SK-N-SH (cell line): ENCODE results near the gene RPS19. TPM values are rescaled to one million over a fixed set of nuclear protein-coding genes. Genes with fewer than 3 reads are reported as not detected.

Experiments
- CTCF ChIA-PET: fragments of 300-600, 350-600 bp; formaldehyde crosslinking; extraction: SDS; loops from one replicate; lab custom pipeline; 2021; lab: Yijun Ruan, JAX
- POLR2A ChIA-PET: fragments of 350-600 bp; sonication (Branson Sonifier 250); formaldehyde crosslinking; extraction: SDS; loops from one replicate; lab custom pipeline; 2020; ENCODE audit warnings: antibody characterized with exemption, inconsistent platforms; lab: Yijun Ruan, JAX
- DNase-seq: peaks from one replicate; pipeline ENCODE4 v3.0.0; 2012
- H2AFZ ChIP-seq: fragments of 200-600 bp; sonication (generic); 2 replicates; pipeline ENCODE4 v1.8.1; 2016; ENCODE audit warnings: antibody characterized with exemption, mild to moderate bottlenecking, low read depth
- H3F3A ChIP-seq: fragments of 200-600 bp; sonication (generic); replicated peaks from 2 replicates; pipeline ENCODE3; 2016; ENCODE audit warnings: antibody characterized with exemption, mild to moderate bottlenecking; ENCODE audit not compliant: insufficient read depth
- H3K27ac ChIP-seq, 2 experiments: fragments of 200-500 bp in 1 of 2; fragments of 200-600 bp in 1 of 2; sonication (Bioruptor generic) in 1 of 2; sonication (generic), shearing (Covaris generic) in 1 of 2; 2 replicates each; pipeline versions ENCODE4 v1.5.1 to v1.6.1; 2014 to 2016; ENCODE audit warnings: low read depth in 2 of 2, inconsistent platforms in 1 of 2, low read length in 1 of 2, mild to moderate bottlenecking in 1 of 2, mixed read lengths in 1 of 2
- H3K27me3 ChIP-seq: fragments of 200-600 bp; sonication (generic), shearing (Covaris generic); 2 replicates; pipeline ENCODE4 v1.6.1; 2016; ENCODE audit warnings: mixed run types; ENCODE audit not compliant: insufficient read depth
- H3K36me3 ChIP-seq, 2 experiments: fragments of 200-500 bp in 1 of 2; fragments of 200-600 bp in 1 of 2; sonication (Bioruptor generic) in 1 of 2; sonication (generic) in 1 of 2; replicated peaks in 1 of 2; 2 replicates each; pipeline versions ENCODE3 to v1.5.1; 2014 to 2016; ENCODE audit warnings: low read length in 1 of 2, mild to moderate bottlenecking in 1 of 2; ENCODE audit not compliant: insufficient read depth in 2 of 2, control insufficient read depth in 1 of 2
- H3K4me1 ChIP-seq, 2 experiments: fragments of 200-500 bp in 1 of 2; fragments of 200-600 bp in 1 of 2; sonication (Bioruptor generic) in 1 of 2; sonication (generic), shearing (Covaris generic) in 1 of 2; 2 replicates each; pipeline versions ENCODE4 v1.5.1 to v1.6.1; 2014 to 2016; ENCODE audit warnings: low read depth in 1 of 2, low read length in 1 of 2, mixed run types in 1 of 2; ENCODE audit not compliant: insufficient read depth in 2 of 2, control insufficient read depth in 1 of 2
- H3K4me2 ChIP-seq: fragments of 200-600 bp; sonication (generic), shearing (Covaris generic); 2 replicates; pipeline ENCODE4 v1.6.1; 2017; ENCODE audit warnings: mixed run types
- H3K4me3 ChIP-seq, 2 experiments: fragments of 200-500 bp in 1 of 2; fragments of 200-600 bp in 1 of 2; sonication (Bioruptor generic) in 1 of 2; sonication (generic), shearing (Covaris generic) in 1 of 2; 2 replicates each; pipeline versions ENCODE4 v1.5.1 to v1.8.1; 2014 to 2016; ENCODE audit warnings: low read depth in 2 of 2, inconsistent platforms in 1 of 2, low read length in 1 of 2, mild to moderate bottlenecking in 1 of 2, mixed read lengths in 1 of 2, moderate library complexity in 1 of 2
- H3K79me2 ChIP-seq: fragments of 200-600 bp; sonication (generic); 2 replicates; pipeline ENCODE4 v1.8.1; 2017; ENCODE audit warnings: mild to moderate bottlenecking; ENCODE audit not compliant: insufficient read depth
- H3K9ac ChIP-seq: fragments of 200-600 bp; sonication (generic); 2 replicates; pipeline ENCODE4 v1.6.1; 2017; ENCODE audit warnings: mixed run types
- H3K9me2 ChIP-seq: fragments of 200-600 bp; sonication (generic); 2 replicates; pipeline ENCODE4 v1.6.1; 2017; ENCODE audit warnings: mixed run types
- H3K9me3 ChIP-seq: fragments of 200-600 bp; sonication (generic); 2 replicates; pipeline ENCODE4 v1.6.1; 2017; ENCODE audit warnings: mixed run types, mild to moderate bottlenecking, moderate library complexity
- H4K20me1 ChIP-seq: fragments of 200-600 bp; sonication (generic); 2 replicates; pipeline ENCODE4 v1.6.1; 2017; ENCODE audit warnings: mild to moderate bottlenecking, mixed run types; ENCODE audit not compliant: insufficient read depth
- CTCF ChIP-seq: fragments of 200-600 bp; sonication (generic); IDR thresholded peaks from 2 replicates; pipeline ENCODE4 v1.6.1; 2017; ENCODE audit warnings: antibody characterized with exemption, mild to moderate bottlenecking, moderate library complexity
- EZH2phosphoT487 ChIP-seq: fragments of 200-600 bp; sonication (generic); IDR thresholded peaks from 2 replicates; pipeline ENCODE4 v1.6.1; 2017; ENCODE audit warnings: low read depth, mixed run types, mild to moderate bottlenecking, antibody characterized with exemption, moderate library complexity, borderline replicate concordance
- GATA2 ChIP-seq: sonication (generic); formaldehyde crosslinking; IDR thresholded peaks from 2 replicates; pipeline ENCODE4 v1.5.0; 2020; ENCODE audit warnings: mild to moderate bottlenecking, missing genetic modification reagents
- MXI1 ChIP-seq: IDR thresholded peaks from 2 replicates; pipeline ENCODE4 v1.6.1; 2012; ENCODE audit warnings: mild to moderate bottlenecking, low read depth, low read length, improper control_type of control experiment
- NRF1 ChIP-seq: IDR thresholded peaks from 2 replicates; pipeline ENCODE4 v1.6.1; 2012; ENCODE audit warnings: low read depth, mild to moderate bottlenecking, low read length
- PBX3 ChIP-seq: IDR thresholded peaks from 2 replicates; pipeline ENCODE4; 2012
- RFX5 ChIP-seq: IDR thresholded peaks from 2 replicates; pipeline ENCODE4 v1.6.1; 2012; ENCODE audit warnings: mild to moderate bottlenecking, improper control_type of control experiment, low read length
- RXRA ChIP-seq: IDR thresholded peaks from 2 replicates; pipeline ENCODE4 v1.4.0; 2012; ENCODE audit warnings: low read depth, mild to moderate bottlenecking, borderline replicate concordance
- SIN3A ChIP-seq: IDR thresholded peaks from 2 replicates; pipeline ENCODE4 v1.6.1; 2012; ENCODE audit warnings: low read depth, mild to moderate bottlenecking, low read length, moderate library complexity, borderline replicate concordance
- TCF12 ChIP-seq: IDR thresholded peaks from 2 replicates; pipeline ENCODE4 v1.4.0; 2012
- TEAD4 ChIP-seq: IDR thresholded peaks from 2 replicates; pipeline ENCODE4 v1.4.0; 2012; ENCODE audit warnings: mild to moderate bottlenecking, borderline replicate concordance; ENCODE audit not compliant: insufficient read depth
- ZBTB33 ChIP-seq: IDR thresholded peaks from 2 replicates; pipeline ENCODE4 v1.4.0; 2012; ENCODE audit warnings: low read depth, borderline replicate concordance
- WGBS: methylation state at CpG from one replicate; pipeline ENCODE4 v1.1.6; 2017; ENCODE audit warnings: low lambda C conversion rate; 5-methylcytosine and 5-hydroxymethylcytosine counted together
- polyA plus RNA-seq, 3 experiments: library from polyadenylated mRNA; depleted of rRNA; stranded (reverse); fragments of >200 nt; gene quantifications; 2 replicates each; pipeline ENCODE4 v1.2.3, GENCODE V29; 2012

RPS19 gene
- polyA plus RNA-seq, 1 of the 3 experiments (the other 2 are of a cell fraction), result 2,819 TPM

GRCh38 chr19:41859618-41860418, at the start of gene RPS19 (continued):
- peak; percentile 52 for TF ChIP-seq CTCF
- no peak for TF ChIP-seq TEAD4
- TF ChIP-seq ZBTB33, result peak; percentile 97
- TF ChIP-seq EZH2phosphoT487, result no peak
- no peak for TF ChIP-seq GATA2 (CRISPR knock-in tag)
- peak; percentile 99 for TF ChIP-seq SIN3A
- TF ChIP-seq RFX5, result no peak
- no peak for TF ChIP-seq RXRA
- peak; percentile 40; the same call in 1 of the 2 replicates for TF ChIP-seq TCF12

- no peaks in the 10 kb centered on the region for H3K9me2 ChIP-seq
- H2AFZ ChIP-seq, result no peak overlapping the region
- H4K20me1 ChIP-seq, result no peaks in the 10 kb centered on the region
- no peaks in the 10 kb centered on the region for H3K79me2 ChIP-seq
- no peaks in the 10 kb centered on the region for H3K36me3 ChIP-seq
- no peak for DNase-seq
- H3K4me1 ChIP-seq, result no peaks in the 10 kb centered on the region
- peaks cover 19% of the 10 kb centered on the region; the same call in 1 of the 2 replicates for H3K27me3 ChIP-seq
- no peak overlapping the region for H3K27ac ChIP-seq
- no peak overlapping the region for H3K4me3 ChIP-seq
- H3K4me2 ChIP-seq, result no peak overlapping the region
- no peaks in the 10 kb centered on the region for H3K9me3 ChIP-seq
- TF ChIP-seq NRF1 (no peak), SIN3A (no peak), GATA2 (CRISPR knock-in tag) (no peak), PBX3 (no peak), MXI1 (no peak)
- 4% methylated on average over 4 of the region's 4 CpGs for WGBS
- H3F3A ChIP-seq, result no peaks in the 10 kb centered on the region
- no peak overlapping the region for H3K9ac ChIP-seq
- CTCF ChIA-PET, result interaction anchor here (1.0 to 3.3 kb wide), 4 partner anchors 10 to 57 kb away, joined by 4 to 16 read pairs (median 6); partner anchors contain the start of gene CEACAM3
- POLR2A ChIA-PET, result interaction anchor here (0.6 kb wide), 1 partner anchor 34 kb away, joined by 3 read pairs; no protein-coding TSS in a partner anchor
Measured at GRCh38 chr19:41810301-41810700, 49.8 kb upstream of the RPS19 start.
